ENCODE measurements around the gene KIF16B. TPM values are rescaled to one million over a fixed set of nuclear protein-coding genes. Genes with fewer than 3 reads are reported as not detected.

The KIF16B gene
- total and polyA plus RNA-seq, 2 of the 8 experiments (the other 6 are each of a cell fraction or from before 2014, with no cell fraction given), result 3.0 to 9.2 TPM

DNA sequence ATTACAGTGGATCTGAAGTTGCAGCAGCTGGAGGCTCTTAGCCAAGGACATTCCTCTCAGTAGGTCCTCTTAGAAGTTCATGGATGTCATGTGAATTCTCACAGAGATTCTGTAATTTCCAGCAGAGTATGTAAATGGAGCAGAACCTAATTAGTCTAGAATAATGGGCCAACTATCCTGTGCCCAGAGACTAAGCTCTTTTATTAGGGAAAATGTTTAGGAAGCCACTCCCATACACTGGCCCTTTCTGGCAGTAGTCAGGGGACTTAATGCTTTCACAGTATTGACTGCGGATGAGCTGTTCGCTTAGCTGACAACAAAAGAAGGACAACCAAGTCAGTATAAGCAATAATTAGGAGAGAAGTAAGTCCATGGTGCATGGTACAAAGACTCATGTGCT, 43.8 kb upstream of the KIF16B start (continued):
- TF ChIP-seq BCL11A (IDR thresholded peaks at IDR 0.05; ENCODE audit: low read depth in 2 of 2, low read length in 2 of 2), result no peak
- TF ChIP-seq, protein P1, sequence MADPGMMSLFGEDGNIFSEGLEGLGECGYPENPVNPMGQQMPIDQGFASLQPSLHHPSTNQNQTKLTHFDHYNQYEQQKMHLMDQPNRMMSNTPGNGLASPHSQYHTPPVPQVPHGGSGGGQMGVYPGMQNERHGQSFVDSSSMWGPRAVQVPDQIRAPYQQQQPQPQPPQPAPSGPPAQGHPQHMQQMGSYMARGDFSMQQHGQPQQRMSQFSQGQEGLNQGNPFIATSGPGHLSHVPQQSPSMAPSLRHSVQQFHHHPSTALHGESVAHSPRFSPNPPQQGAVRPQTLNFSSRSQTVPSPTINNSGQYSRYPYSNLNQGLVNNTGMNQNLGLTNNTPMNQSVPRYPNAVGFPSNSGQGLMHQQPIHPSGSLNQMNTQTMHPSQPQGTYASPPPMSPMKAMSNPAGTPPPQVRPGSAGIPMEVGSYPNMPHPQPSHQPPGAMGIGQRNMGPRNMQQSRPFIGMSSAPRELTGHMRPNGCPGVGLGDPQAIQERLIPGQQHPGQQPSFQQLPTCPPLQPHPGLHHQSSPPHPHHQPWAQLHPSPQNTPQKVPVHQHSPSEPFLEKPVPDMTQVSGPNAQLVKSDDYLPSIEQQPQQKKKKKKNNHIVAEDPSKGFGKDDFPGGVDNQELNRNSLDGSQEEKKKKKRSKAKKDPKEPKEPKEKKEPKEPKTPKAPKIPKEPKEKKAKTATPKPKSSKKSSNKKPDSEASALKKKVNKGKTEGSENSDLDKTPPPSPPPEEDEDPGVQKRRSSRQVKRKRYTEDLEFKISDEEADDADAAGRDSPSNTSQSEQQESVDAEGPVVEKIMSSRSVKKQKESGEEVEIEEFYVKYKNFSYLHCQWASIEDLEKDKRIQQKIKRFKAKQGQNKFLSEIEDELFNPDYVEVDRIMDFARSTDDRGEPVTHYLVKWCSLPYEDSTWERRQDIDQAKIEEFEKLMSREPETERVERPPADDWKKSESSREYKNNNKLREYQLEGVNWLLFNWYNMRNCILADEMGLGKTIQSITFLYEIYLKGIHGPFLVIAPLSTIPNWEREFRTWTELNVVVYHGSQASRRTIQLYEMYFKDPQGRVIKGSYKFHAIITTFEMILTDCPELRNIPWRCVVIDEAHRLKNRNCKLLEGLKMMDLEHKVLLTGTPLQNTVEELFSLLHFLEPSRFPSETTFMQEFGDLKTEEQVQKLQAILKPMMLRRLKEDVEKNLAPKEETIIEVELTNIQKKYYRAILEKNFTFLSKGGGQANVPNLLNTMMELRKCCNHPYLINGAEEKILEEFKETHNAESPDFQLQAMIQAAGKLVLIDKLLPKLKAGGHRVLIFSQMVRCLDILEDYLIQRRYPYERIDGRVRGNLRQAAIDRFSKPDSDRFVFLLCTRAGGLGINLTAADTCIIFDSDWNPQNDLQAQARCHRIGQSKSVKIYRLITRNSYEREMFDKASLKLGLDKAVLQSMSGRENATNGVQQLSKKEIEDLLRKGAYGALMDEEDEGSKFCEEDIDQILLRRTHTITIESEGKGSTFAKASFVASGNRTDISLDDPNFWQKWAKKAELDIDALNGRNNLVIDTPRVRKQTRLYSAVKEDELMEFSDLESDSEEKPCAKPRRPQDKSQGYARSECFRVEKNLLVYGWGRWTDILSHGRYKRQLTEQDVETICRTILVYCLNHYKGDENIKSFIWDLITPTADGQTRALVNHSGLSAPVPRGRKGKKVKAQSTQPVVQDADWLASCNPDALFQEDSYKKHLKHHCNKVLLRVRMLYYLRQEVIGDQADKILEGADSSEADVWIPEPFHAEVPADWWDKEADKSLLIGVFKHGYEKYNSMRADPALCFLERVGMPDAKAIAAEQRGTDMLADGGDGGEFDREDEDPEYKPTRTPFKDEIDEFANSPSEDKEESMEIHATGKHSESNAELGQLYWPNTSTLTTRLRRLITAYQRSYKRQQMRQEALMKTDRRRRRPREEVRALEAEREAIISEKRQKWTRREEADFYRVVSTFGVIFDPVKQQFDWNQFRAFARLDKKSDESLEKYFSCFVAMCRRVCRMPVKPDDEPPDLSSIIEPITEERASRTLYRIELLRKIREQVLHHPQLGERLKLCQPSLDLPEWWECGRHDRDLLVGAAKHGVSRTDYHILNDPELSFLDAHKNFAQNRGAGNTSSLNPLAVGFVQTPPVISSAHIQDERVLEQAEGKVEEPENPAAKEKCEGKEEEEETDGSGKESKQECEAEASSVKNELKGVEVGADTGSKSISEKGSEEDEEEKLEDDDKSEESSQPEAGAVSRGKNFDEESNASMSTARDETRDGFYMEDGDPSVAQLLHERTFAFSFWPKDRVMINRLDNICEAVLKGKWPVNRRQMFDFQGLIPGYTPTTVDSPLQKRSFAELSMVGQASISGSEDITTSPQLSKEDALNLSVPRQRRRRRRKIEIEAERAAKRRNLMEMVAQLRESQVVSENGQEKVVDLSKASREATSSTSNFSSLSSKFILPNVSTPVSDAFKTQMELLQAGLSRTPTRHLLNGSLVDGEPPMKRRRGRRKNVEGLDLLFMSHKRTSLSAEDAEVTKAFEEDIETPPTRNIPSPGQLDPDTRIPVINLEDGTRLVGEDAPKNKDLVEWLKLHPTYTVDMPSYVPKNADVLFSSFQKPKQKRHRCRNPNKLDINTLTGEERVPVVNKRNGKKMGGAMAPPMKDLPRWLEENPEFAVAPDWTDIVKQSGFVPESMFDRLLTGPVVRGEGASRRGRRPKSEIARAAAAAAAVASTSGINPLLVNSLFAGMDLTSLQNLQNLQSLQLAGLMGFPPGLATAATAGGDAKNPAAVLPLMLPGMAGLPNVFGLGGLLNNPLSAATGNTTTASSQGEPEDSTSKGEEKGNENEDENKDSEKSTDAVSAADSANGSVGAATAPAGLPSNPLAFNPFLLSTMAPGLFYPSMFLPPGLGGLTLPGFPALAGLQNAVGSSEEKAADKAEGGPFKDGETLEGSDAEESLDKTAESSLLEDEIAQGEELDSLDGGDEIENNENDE (IDR thresholded peaks at IDR 0.05; ENCODE audit: insufficient replicate concordance, low read length), result no peak
- TF ChIP-seq POLR2A (IDR thresholded peaks at IDR 0.05; ENCODE audit: control extremely low read depth in 1 of 2, low read depth in 2 of 2, low read length in 2 of 2), result no peak
- no peak for TF ChIP-seq SP4 (IDR thresholded peaks at IDR 0.05; ENCODE audit: low read length)
- no peak for TF ChIP-seq KDM1A (IDR thresholded peaks at IDR 0.05; ENCODE audit: borderline replicate concordance, low read length)
- TF ChIP-seq SIX5 (IDR thresholded peaks at IDR 0.05; ENCODE audit: low read depth, low read length), result no peak
- TF ChIP-seq JUN (IDR thresholded peaks at IDR 0.05; ENCODE audit: low read depth, low read length), result no peak

All from H1 (cell line).